Activated gamma-delta T cell (primary cell): ENCODE measurements around the gene XPOT.
A peak's percentile ranks its signal among the peaks of the same experiment; 100 is the strongest.
"Not testable (repeated sequence)": the region's sequence is repeated elsewhere in the genome, so short reads cannot be mapped to it uniquely, and the experiment has no call there.

ENCODE experiments used
- DNase-seq: peaks from one replicate; lab custom pipeline; 2025; lab: John Stamatoyannopoulos, UW
- total RNA-seq, 2 donors: gene quantifications; one replicate each; lab custom pipeline; 2026; lab: John Stamatoyannopoulos, UW

XPOT gene
- total RNA-seq, result 195 to 235 reads per million in 2 donors

- peak; percentile 91 for DNase-seq
Observed at GRCh38 chr12:64403707-64404469, at the start of gene XPOT. Gene XPOT, plus strand, starts transcription at chr12:64404392. Its CDS starts 5,644 bp downstream, at chr12:64410036.

- not testable (repeated sequence) for DNase-seq
Observed at GRCh38 chr12:64356209-64356608, 48.0 kb upstream of the XPOT start.

- not testable (repeated sequence) for DNase-seq
Observed at GRCh38 chr12:64361173-64361572, 43.0 kb upstream of the XPOT start.

- DNase-seq, result no peak
Observed at GRCh38 chr12:64362721-64363305, 41.4 kb upstream of the XPOT start.

- DNase-seq, result no peak
Observed at GRCh38 chr12:64383675-64384074, 20.5 kb upstream of the XPOT start.

GRCh38 chr12:64385019-64385418, 19.2 kb upstream of the XPOT start:
- DNase-seq, result no peak

GRCh38 chr12:64385468-64385867, 18.7 kb upstream of the XPOT start:
- DNase-seq, result no peak

GRCh38 chr12:64387197-64387816, 16.9 kb upstream of the XPOT start:
- no peak for DNase-seq

GRCh38 chr12:64389154-64389553, 15.0 kb upstream of the XPOT start:
- no peak for DNase-seq

- no peak for DNase-seq
Observed at GRCh38 chr12:64390275-64390851, 13.8 kb upstream of the XPOT start, which contains the start of gene C12orf56. Gene C12orf56, minus strand, starts transcription at chr12:64390758. Its CDS starts 193 bp downstream, at chr12:64390565.

GRCh38 chr12:64392221-64392620, 12.0 kb upstream of the XPOT start:
- no peak for DNase-seq

GRCh38 chr12:64395739-64396138, 8.5 kb upstream of the XPOT start:
- no peak for DNase-seq

- DNase-seq, result no peak
Observed at GRCh38 chr12:64400041-64400440, 4.2 kb upstream of the XPOT start.

GRCh38 chr12:64402181-64402580, 2.0 kb upstream of the XPOT start:
- DNase-seq, result no peak

- peak; percentile 37 for DNase-seq
Observed at GRCh38 chr12:64404470-64405256, 471 bp downstream of the XPOT start.

- DNase-seq, result no peak
Observed at GRCh38 chr12:64407342-64408223, 3.4 kb downstream of the XPOT start.

- no peak for DNase-seq
Observed at GRCh38 chr12:64411427-64411826, 7.2 kb downstream of the XPOT start.

- no peak for DNase-seq
Observed at GRCh38 chr12:64412459-64412858, 8.3 kb downstream of the XPOT start.

- DNase-seq, result no peak
Observed at GRCh38 chr12:64413884-64414283, 9.7 kb downstream of the XPOT start.

- no peak for DNase-seq
Observed at GRCh38 chr12:64418209-64418608, 14.0 kb downstream of the XPOT start.

GRCh38 chr12:64419696-64420095, 15.5 kb downstream of the XPOT start:
- no peak for DNase-seq
